Measurements from ENCODE around the gene ADAMTS10.
"Not testable (repeated sequence)": the region's sequence is repeated elsewhere in the genome, so short reads cannot be mapped to it uniquely, and the experiment has no call there.

DNA sequence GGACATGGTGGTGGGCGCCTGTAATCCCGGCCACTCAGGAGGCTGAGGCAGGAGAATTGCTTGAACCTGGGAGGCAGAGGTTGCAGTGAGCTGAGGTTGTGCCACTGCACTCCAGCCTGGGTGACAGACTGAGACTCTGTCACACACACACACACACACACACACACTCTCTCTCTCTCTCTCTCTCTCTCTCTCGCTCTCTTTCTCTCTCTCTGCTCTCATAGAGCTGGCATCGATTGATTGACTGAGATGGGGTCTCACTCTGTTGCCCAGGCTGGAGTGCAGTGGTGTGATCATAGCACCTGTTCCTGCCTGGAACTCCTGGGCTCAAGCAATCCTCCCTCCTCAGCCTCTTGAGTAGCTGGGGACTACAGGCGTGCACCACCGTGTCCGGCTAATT, 56.8 kb downstream of the ADAMTS10 start:
- TF ChIP-seq, protein P1, sequence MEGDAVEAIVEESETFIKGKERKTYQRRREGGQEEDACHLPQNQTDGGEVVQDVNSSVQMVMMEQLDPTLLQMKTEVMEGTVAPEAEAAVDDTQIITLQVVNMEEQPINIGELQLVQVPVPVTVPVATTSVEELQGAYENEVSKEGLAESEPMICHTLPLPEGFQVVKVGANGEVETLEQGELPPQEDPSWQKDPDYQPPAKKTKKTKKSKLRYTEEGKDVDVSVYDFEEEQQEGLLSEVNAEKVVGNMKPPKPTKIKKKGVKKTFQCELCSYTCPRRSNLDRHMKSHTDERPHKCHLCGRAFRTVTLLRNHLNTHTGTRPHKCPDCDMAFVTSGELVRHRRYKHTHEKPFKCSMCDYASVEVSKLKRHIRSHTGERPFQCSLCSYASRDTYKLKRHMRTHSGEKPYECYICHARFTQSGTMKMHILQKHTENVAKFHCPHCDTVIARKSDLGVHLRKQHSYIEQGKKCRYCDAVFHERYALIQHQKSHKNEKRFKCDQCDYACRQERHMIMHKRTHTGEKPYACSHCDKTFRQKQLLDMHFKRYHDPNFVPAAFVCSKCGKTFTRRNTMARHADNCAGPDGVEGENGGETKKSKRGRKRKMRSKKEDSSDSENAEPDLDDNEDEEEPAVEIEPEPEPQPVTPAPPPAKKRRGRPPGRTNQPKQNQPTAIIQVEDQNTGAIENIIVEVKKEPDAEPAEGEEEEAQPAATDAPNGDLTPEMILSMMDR (IDR thresholded peaks at IDR 0.05) = not testable (repeated sequence)
- TF ChIP-seq POLR2A (IDR thresholded peaks at IDR 0.05) = not testable (repeated sequence)

All from esophagus squamous epithelium (tissue), 4 donors.